A673 (cell line): Measurements from ENCODE around the gene VCPKMT.
"Not testable (repeated sequence)": the region's sequence is repeated elsewhere in the genome, so short reads cannot be mapped to it uniquely, and the experiment has no call there.

Experiments
- EZH2 ChIP-seq: fragments of 200-600 bp; sonication (generic); IDR thresholded peaks from 2 replicates; pipeline ENCODE4 v1.6.1; 2017; ENCODE audit warnings: borderline replicate concordance, low read depth, mild to moderate bottlenecking, mixed read lengths, antibody characterized with exemption, low read length; ENCODE audit not compliant: poor library complexity, severe bottlenecking
- TF ChIP-seq, protein P1 (sequence below): fragments of 300-800, 200-600 bp; sonication (generic); conservative IDR thresholded peaks from 2 replicates; pipeline ENCODE4 v1.5.1; 2017; ENCODE audit warnings: low read depth, mild to moderate bottlenecking, antibody characterized with exemption, low read length, moderate library complexity, mixed read lengths

- TF ChIP-seq, protein P1, sequence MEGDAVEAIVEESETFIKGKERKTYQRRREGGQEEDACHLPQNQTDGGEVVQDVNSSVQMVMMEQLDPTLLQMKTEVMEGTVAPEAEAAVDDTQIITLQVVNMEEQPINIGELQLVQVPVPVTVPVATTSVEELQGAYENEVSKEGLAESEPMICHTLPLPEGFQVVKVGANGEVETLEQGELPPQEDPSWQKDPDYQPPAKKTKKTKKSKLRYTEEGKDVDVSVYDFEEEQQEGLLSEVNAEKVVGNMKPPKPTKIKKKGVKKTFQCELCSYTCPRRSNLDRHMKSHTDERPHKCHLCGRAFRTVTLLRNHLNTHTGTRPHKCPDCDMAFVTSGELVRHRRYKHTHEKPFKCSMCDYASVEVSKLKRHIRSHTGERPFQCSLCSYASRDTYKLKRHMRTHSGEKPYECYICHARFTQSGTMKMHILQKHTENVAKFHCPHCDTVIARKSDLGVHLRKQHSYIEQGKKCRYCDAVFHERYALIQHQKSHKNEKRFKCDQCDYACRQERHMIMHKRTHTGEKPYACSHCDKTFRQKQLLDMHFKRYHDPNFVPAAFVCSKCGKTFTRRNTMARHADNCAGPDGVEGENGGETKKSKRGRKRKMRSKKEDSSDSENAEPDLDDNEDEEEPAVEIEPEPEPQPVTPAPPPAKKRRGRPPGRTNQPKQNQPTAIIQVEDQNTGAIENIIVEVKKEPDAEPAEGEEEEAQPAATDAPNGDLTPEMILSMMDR: not testable (repeated sequence)
- not testable (repeated sequence) for TF ChIP-seq EZH2
Measured at GRCh38 chr14:50073663-50074062, 42.7 kb downstream of the VCPKMT start.
